ENCODE results near the gene ACTG2. TPM values are rescaled to one million over a fixed set of nuclear protein-coding genes. Genes with fewer than 3 reads are reported as not detected.

ACTG2 gene
- total RNA-seq, 1 experiment from 2014 or later = not detected

DNA sequence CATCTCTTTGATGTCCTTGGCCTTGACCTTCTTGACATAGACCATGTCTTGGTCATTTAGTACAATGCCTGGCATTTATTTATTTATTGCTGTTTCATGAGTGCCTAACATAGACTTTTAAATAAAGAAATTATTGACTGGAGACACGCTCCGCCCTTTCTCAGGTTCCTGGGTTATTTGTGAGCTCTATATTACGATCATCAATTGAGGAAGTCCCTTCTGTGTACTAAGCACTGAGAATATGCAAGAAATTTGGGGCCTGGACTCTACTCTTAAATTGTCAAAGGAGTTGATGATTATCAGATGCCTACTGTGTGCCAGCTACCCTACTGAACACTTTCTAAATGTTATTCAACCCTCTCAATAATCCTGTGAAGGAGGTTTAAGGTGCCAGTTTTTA lies 72.2 kb downstream of the ACTG2 start:
- BruUV-seq (replicated peaks) = no TSS peak
- H3K4me3 ChIP-seq = no peak overlapping the region
- no peaks in the 10 kb centered on the region for H4K20me1 ChIP-seq (ENCODE audit: insufficient read depth)
- no peaks in the 10 kb centered on the region for H3K4me1 ChIP-seq (replicated peaks; ENCODE audit: insufficient read depth)
- H3F3A ChIP-seq (ENCODE audit: insufficient read depth, low read depth) = no peaks in the 10 kb centered on the region
- TF ChIP-seq EZH2 (IDR thresholded peaks at IDR 0.05; ENCODE audit: low read depth) = no peak
- TF ChIP-seq, protein P1, sequence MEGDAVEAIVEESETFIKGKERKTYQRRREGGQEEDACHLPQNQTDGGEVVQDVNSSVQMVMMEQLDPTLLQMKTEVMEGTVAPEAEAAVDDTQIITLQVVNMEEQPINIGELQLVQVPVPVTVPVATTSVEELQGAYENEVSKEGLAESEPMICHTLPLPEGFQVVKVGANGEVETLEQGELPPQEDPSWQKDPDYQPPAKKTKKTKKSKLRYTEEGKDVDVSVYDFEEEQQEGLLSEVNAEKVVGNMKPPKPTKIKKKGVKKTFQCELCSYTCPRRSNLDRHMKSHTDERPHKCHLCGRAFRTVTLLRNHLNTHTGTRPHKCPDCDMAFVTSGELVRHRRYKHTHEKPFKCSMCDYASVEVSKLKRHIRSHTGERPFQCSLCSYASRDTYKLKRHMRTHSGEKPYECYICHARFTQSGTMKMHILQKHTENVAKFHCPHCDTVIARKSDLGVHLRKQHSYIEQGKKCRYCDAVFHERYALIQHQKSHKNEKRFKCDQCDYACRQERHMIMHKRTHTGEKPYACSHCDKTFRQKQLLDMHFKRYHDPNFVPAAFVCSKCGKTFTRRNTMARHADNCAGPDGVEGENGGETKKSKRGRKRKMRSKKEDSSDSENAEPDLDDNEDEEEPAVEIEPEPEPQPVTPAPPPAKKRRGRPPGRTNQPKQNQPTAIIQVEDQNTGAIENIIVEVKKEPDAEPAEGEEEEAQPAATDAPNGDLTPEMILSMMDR (conservative IDR thresholded peaks at IDR 0.05) = no peak
- intact Hi-C loops (cut with micrococcal nuclease; ENCODE audit: unreplicated experiment) = no loop called here
- POLR2A ChIA-PET (ENCODE audit: unreplicated experiment) = interaction anchor here (0.5 kb wide), 1 partner anchor 29 kb away, joined by 3 read pairs; no protein-coding TSS in a partner anchor
- DNase-seq = no peak
- H3K79me2 ChIP-seq (ENCODE audit: low read depth) = no peaks in the 10 kb centered on the region
- H3K27me3 ChIP-seq (ENCODE audit: insufficient read depth, low read depth) = no peaks in the 10 kb centered on the region
- no peaks in the 10 kb centered on the region for H3K36me3 ChIP-seq (ENCODE audit: low read depth)
- no peak overlapping the region for H2AFZ ChIP-seq
- CTCF ChIA-PET = no interaction called here
- H3K4me2 ChIP-seq = no peak overlapping the region
- no peaks in the 10 kb centered on the region for H3K9me3 ChIP-seq (ENCODE audit: insufficient read depth, low read depth)
- no peaks in the 10 kb centered on the region for H3K9me2 ChIP-seq (ENCODE audit: insufficient read depth)
- H3K27ac ChIP-seq = no peak overlapping the region

DNA sequence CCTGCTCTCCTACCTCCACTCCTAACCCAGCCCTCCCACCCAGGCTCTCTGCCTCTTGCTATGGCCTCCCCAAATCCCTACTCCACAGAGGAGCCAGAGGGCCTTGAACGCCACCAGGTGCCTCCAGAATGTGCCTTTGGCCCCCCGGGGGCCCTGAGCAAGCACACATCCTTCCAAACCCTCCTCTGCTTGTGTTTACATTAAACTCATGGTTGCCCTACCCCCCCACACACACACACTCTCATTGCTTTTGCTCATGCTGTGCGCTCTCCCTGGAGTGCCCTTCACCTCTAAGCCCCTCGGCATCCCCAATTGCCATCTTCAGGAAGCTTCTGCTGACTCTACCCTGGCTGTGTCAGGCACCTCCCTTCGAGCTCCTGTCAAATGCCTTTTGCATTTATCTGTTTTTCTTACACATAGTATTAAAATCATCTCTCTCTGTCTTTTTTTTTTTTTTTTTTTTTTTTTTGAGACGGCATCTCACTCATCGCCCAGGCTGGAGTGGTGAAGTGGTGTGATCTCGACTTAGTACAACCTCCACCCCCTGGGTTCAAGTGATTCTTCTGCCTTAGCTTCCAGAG lies 75.6 kb downstream of the ACTG2 start:
- Histone ChIP-seq H3K27ac (no peak overlapping the region), H3K4me1 (replicated peaks; ENCODE audit: insufficient read depth) (no peaks in the 10 kb centered on the region), H3K79me2 (ENCODE audit: low read depth) (no peaks in the 10 kb centered on the region), H3K36me3 (ENCODE audit: low read depth) (no peaks in the 10 kb centered on the region), H4K20me1 (ENCODE audit: insufficient read depth) (no peaks in the 10 kb centered on the region), H3F3A (ENCODE audit: insufficient read depth, low read depth) (no peaks in the 10 kb centered on the region), H3K27me3 (ENCODE audit: insufficient read depth, low read depth) (no peaks in the 10 kb centered on the region), H3K4me2 (no peak overlapping the region), H3K9me2 (ENCODE audit: insufficient read depth) (no peaks in the 10 kb centered on the region), H2AFZ (no peak overlapping the region), H3K9me3 (ENCODE audit: insufficient read depth, low read depth) (no peaks in the 10 kb centered on the region), H3K4me3 (no peak overlapping the region)
- no peak for TF ChIP-seq EZH2 (IDR thresholded peaks at IDR 0.05; ENCODE audit: low read depth)
- TF ChIP-seq, protein P1 (conservative IDR thresholded peaks at IDR 0.05) = no peak
- ChIA-PET CTCF (no interaction called here), POLR2A (ENCODE audit: unreplicated experiment) (no interaction called here)
- intact Hi-C loops (cut with micrococcal nuclease; ENCODE audit: unreplicated experiment) = no loop called here
- no TSS peak for BruUV-seq (replicated peaks)
- no peak for DNase-seq

DNA sequence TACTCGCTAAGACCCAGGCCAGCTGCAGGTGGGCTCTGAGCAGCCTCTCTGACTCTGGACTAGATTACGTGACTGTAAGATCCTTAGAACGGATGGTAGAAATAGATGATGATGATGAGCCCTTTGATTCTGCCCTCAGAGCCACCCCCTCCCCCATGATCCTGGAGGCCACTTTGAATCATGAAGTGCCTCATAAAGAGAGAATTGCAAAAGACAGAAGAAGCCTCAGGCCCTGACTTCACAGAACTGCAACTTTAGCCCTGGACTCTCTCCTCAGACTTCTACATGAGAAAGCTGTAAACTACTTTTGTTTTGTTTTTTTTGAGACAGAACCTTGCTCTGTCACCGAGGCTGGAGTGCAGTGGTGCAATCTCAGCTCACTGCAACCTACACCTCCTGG lies 76.5 kb downstream of the ACTG2 start:
- no peaks in the 10 kb centered on the region for H3K4me1 ChIP-seq (replicated peaks; ENCODE audit: insufficient read depth)
- no peaks in the 10 kb centered on the region for H3K9me2 ChIP-seq (ENCODE audit: insufficient read depth)
- no peaks in the 10 kb centered on the region for H3K9me3 ChIP-seq (ENCODE audit: insufficient read depth, low read depth)
- ChIA-PET CTCF (interaction anchor here (0.6 kb wide), 1 partner anchor 174 kb away, joined by 3 read pairs; no protein-coding TSS in a partner anchor), POLR2A (ENCODE audit: unreplicated experiment) (interaction anchor here (0.7 kb wide), 1 partner anchor 59 kb away, joined by 5 read pairs; no protein-coding TSS in a partner anchor)
- TF ChIP-seq, protein P1 (conservative IDR thresholded peaks at IDR 0.05) = no peak
- no peak for TF ChIP-seq EZH2 (IDR thresholded peaks at IDR 0.05; ENCODE audit: low read depth)
- H4K20me1 ChIP-seq (ENCODE audit: insufficient read depth) = no peaks in the 10 kb centered on the region
- H3K36me3 ChIP-seq (ENCODE audit: low read depth) = no peaks in the 10 kb centered on the region
- H3K27ac ChIP-seq = no peak overlapping the region
- no peaks in the 10 kb centered on the region for H3K27me3 ChIP-seq (ENCODE audit: insufficient read depth, low read depth)
- no peak for DNase-seq
- no TSS peak for BruUV-seq (replicated peaks)
- H3K4me2 ChIP-seq = no peak overlapping the region
- intact Hi-C loops (cut with micrococcal nuclease; ENCODE audit: unreplicated experiment) = no loop called here
- no peak overlapping the region for H3K4me3 ChIP-seq
- H3K79me2 ChIP-seq (ENCODE audit: low read depth) = no peaks in the 10 kb centered on the region
- no peaks in the 10 kb centered on the region for H3F3A ChIP-seq (ENCODE audit: insufficient read depth, low read depth)
- no peak overlapping the region for H2AFZ ChIP-seq

Other genes with a start within 250 kb of the ACTG2 start
- gene TPRKB, start 155.7 kb upstream of the ACTG2 start, total RNA-seq (2021) = 20.4 and 33.8 TPM in 2 replicates
- gene DUSP11, start 112.9 kb upstream of the ACTG2 start, total RNA-seq (2021) = 18.8 and 24.1 TPM in 2 replicates
- not detected in 2 replicates for gene C2orf78, start 108.8 kb upstream of the ACTG2 start, total RNA-seq (2021)
- 42.9 and 52.2 TPM in 2 replicates for gene STAMBP, start 64.0 kb upstream of the ACTG2 start, total RNA-seq (2021)
- 72.3 and 78.7 TPM in 2 replicates for gene DGUOK, start 33.9 kb downstream of the ACTG2 start, total RNA-seq (2021)
- 17.1 and 19.1 TPM in 2 replicates for gene TET3, start 91.9 kb downstream of the ACTG2 start, total RNA-seq (2021)